GM12873 (cell line): ENCODE results near the gene NOP9.
A peak's percentile ranks its signal among the peaks of the same experiment; 100 is the strongest.

Source experiments
- TF ChIP-seq, protein P1 (sequence below): IDR thresholded peaks from 2 replicates; pipeline ENCODE4 v1.5.1; 2012; ENCODE audit warnings: low read depth, mild to moderate bottlenecking, moderate library complexity, low read length, control low read depth; ENCODE audit not compliant: insufficient read depth; ENCODE audit errors: missing control alignments

The NOP9 gene

GRCh38 chr14:24329073-24329663 is 29.5 kb downstream of the NOP9 start:
- TF ChIP-seq, protein P1, sequence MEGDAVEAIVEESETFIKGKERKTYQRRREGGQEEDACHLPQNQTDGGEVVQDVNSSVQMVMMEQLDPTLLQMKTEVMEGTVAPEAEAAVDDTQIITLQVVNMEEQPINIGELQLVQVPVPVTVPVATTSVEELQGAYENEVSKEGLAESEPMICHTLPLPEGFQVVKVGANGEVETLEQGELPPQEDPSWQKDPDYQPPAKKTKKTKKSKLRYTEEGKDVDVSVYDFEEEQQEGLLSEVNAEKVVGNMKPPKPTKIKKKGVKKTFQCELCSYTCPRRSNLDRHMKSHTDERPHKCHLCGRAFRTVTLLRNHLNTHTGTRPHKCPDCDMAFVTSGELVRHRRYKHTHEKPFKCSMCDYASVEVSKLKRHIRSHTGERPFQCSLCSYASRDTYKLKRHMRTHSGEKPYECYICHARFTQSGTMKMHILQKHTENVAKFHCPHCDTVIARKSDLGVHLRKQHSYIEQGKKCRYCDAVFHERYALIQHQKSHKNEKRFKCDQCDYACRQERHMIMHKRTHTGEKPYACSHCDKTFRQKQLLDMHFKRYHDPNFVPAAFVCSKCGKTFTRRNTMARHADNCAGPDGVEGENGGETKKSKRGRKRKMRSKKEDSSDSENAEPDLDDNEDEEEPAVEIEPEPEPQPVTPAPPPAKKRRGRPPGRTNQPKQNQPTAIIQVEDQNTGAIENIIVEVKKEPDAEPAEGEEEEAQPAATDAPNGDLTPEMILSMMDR, result no peak

GRCh38 chr14:24329736-24330135 is 30.1 kb downstream of the NOP9 start:
- TF ChIP-seq, protein P1, result no peak

- TF ChIP-seq, protein P1, result no peak
These were observed 31.5 kb downstream of the NOP9 start for GRCh38 chr14:24330973-24331674.

- TF ChIP-seq, protein P1, result no peak
These were observed 32.1 kb downstream of the NOP9 start for GRCh38 chr14:24331731-24332267.

DNA sequence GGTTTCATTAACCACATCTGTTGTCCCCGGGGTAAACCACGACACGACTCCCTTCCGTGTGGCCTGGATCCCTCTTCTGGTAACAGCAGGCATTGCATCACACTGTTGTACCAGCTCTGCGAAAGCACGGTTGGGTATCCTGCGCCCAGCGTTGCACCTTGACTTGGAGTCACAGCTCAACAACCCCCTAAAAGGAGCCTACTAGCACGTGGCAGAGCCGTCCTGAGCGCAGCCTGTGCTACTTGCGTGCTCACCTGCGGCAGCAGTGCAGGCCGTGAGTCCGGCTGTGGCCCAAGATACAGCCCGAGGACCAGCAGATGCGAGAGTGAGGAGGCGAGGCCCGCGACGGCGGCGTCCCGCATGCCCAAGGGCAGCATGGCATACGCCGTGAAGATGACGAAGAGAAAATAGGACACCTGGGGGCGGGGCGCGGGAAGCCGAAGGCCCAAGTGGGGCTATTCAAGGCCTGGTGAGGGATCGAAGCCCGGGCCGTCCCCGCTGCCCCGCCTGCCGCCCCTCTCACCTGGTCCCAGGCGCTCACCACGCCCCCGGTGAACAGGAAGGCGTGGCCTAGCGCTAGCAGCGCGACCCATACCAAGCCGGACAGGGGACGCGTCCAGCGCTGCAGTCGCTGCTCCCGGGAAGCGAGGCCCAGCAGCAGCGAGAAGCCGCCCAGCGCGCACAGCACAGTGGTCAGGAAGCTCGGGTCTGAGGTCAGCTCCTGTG is 32.8 kb downstream of the NOP9 start:
- TF ChIP-seq, protein P1, result peak; percentile 88

DNA sequence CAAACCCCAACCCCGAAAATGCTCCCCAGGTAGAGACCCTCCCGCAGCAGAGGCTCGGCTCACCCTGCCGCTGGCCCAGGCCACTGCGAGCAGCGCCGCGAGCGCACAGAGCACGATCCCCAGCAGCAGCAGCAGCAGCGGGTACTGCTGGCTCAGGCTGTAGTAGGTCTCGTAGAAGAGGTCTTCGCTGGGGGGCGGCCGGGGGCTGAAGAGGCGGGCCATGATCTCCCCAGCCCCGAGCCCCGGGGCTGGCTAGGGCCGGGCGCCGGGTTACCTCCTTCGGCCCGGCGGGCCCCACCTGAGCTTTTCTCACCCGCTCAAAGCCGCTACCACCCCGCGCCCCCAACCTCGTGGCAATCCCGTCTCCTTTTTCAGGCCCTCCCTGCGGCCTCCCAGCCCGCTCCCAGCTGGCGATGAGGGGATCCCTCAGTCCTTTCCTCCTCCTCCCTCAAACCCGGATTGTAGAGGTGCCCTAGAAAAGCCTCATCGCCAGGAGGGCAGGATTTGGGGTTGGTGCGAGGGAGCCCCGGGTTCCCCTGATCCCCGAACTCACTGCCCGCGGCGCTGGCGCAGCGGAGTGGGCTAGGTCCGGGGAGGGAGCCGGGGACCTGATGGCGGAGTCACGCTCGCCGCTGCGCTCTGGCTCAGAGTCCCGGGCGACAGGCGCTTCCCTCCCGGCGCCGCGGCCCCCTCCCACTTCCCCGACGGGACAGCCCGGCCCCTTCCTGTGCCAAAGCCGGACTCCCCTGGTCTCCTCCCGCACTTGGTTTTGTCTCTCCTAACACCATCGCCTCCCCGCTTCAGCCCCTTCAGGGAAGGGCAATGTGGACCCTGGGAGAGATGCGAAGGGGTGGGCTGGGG is 35.0 kb downstream of the NOP9 start, which contains the start of gene ADCY4:
Gene ADCY4, minus strand, starts transcription at position 641 of the 861 bp plus-strand sequence. Its CDS starts 419 bp downstream, at position 222.
- TF ChIP-seq, protein P1, result no peak
